Activated naive CD8-positive, alpha-beta T cell (primary cell): Measurements from ENCODE around the gene EBLN1.
"Not testable (repeated sequence)": the region's sequence is repeated elsewhere in the genome, so short reads cannot be mapped to it uniquely, and the experiment has no call there.

Experiments
- H3K27ac Mint-ChIP-seq: one replicate; pipeline ENCODE4 v1.8.0; 2021; ENCODE audit warnings: mixed read lengths
- H3K27me3 Mint-ChIP-seq: one replicate; pipeline ENCODE4 v1.8.0; 2021; ENCODE audit warnings: mixed read lengths
- H3K36me3 Mint-ChIP-seq: one replicate; pipeline ENCODE4 v1.8.0; 2021; ENCODE audit warnings: mixed read lengths
- H3K4me1 Mint-ChIP-seq: one replicate; pipeline ENCODE4 v1.8.0; 2021; ENCODE audit warnings: low read depth, mixed read lengths
- H3K4me3 Mint-ChIP-seq: one replicate; pipeline ENCODE4 v1.8.0; 2021; ENCODE audit warnings: mild to moderate bottlenecking, mixed read lengths
- H3K9me3 Mint-ChIP-seq: one replicate; pipeline ENCODE4 v1.8.0; 2021; ENCODE audit warnings: low read depth, mixed read lengths

The EBLN1 gene

DNA sequence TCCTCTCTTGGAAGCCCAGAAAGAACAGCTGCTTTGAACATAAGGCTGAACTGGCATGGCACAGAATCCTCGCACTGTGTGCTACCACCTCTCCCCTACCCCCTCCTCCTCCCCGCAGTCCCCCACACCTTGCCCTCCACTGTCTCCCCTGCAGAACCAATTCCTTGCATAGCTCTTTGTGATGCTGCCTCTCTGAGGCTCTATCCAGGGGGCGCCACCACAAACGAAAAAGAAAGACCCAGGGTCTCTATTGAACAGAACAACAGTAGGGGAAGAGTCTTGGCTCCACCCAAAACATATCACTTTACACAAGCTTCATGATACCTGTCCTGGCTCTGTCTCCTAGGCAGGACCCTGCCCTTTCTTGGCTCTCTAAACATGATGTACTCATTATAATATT is 26.2 kb upstream of the EBLN1 start:
- Mint-ChIP-seq H3K27ac (no peak overlapping the region), H3K36me3 (peaks cover 2% of the 10 kb centered on the region), H3K9me3 (no peaks in the 10 kb centered on the region), H3K27me3 (no peaks in the 10 kb centered on the region), H3K4me1 (peaks cover 39% of the 10 kb centered on the region), H3K4me3 (no peak overlapping the region)

DNA sequence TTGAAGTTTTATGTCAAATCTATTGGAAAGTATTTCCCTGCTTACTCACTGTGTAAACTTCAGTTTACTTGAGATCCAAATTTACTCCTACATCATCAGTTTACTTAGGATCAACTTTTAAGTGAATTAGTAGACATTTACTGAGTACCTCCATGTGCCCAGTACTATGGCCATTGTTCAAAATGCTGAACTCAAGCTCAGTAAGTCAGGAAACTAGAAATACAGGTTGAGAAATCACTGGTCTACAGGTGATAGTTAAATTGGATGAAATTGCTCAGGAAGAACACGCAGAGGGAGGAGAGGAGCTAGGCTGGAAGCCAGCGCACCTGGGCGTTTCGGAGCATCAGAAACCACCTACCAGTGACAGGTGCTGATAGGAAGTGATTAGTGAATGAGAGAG is 25.5 kb upstream of the EBLN1 start:
- Mint-ChIP-seq H3K4me3 (no peak overlapping the region), H3K27ac (no peak overlapping the region), H3K27me3 (no peaks in the 10 kb centered on the region), H3K36me3 (peaks cover 2% of the 10 kb centered on the region), H3K9me3 (no peaks in the 10 kb centered on the region), H3K4me1 (peaks cover 35% of the 10 kb centered on the region)

DNA sequence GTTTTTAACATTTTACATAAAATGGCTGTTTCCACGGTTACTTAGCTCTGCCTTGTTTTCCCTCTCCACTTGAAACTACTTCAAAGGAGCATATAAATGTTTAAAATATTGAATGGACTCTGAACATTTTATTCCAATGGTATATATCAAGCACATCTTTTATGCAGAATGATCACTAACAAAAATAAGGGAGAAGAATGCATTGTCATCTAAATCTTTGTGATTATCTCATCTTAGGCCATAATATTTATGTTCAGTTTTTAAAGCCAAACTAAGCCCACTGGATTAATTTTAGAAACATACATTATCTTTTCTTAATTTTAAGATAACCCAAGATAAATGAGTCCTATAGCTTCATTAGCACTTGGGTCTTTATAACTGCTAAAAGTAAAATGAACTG is 13.4 kb upstream of the EBLN1 start:
- no peak overlapping the region for H3K4me3 Mint-ChIP-seq
- no peaks in the 10 kb centered on the region for H3K36me3 Mint-ChIP-seq
- peaks cover 15% of the 10 kb centered on the region for H3K4me1 Mint-ChIP-seq
- H3K27me3 Mint-ChIP-seq: peaks cover 2% of the 10 kb centered on the region
- no peaks in the 10 kb centered on the region for H3K9me3 Mint-ChIP-seq
- no peak overlapping the region for H3K27ac Mint-ChIP-seq

DNA sequence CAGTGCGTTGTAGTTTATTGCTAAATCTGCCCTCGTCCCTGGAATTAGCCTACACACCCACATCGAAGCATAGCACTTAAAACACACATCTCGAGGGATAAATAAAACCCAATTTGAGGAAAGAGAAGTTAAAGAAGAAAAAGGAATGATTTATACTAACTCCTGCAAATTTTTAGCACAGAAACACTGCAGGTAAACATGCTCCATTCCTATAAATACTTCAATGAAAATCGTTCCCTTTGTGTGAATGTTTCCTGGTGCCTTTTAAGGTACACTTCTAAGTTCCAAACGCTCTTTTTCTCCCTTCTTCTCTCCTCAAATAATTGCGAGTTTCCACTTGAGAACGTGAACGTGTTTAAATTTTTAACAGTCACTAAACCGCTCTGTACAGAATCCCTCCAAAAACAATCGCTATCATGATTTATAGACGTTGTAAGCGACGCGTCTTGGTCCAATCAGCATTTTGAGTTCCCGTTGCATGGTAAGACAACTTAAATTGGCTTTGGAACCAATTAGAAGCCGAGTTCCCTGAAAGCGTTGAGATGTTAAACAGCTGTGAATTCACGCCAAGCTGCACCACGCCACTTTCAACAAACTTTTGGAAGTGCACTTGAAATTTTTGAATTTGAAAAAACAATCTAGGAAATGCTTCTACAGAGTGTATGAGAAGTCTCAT is 12.5 kb upstream of the EBLN1 start:
- Mint-ChIP-seq H3K4me3 (peak overlapping the region; percentile 87), H3K9me3 (no peaks in the 10 kb centered on the region), H3K4me1 (peaks cover 15% of the 10 kb centered on the region), H3K36me3 (no peaks in the 10 kb centered on the region), H3K27me3 (peaks cover 2% of the 10 kb centered on the region), H3K27ac (peak overlapping the region; percentile 91)

DNA sequence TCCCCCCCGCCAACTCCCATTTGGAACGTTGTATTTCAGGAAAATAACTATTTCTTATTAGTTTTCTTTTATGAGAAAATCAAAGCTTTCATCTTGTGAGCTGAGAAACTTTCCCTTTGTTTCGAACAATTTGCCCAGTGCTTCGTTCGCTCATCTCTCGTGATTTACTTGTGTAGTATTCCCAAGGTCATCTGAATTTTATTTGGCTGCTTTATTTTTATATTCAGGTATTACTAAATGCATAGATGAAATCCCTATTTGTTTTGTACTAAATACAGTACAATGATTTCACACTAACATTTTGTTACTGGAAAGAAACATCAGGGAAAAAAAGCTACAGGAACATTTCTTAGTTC is 12.0 kb upstream of the EBLN1 start:
- H3K4me3 Mint-ChIP-seq: peak overlapping the region; percentile 87
- H3K36me3 Mint-ChIP-seq: no peaks in the 10 kb centered on the region
- peak overlapping the region; percentile 91 for H3K27ac Mint-ChIP-seq
- H3K27me3 Mint-ChIP-seq: peaks cover 2% of the 10 kb centered on the region
- peaks cover 15% of the 10 kb centered on the region for H3K4me1 Mint-ChIP-seq
- no peaks in the 10 kb centered on the region for H3K9me3 Mint-ChIP-seq

DNA sequence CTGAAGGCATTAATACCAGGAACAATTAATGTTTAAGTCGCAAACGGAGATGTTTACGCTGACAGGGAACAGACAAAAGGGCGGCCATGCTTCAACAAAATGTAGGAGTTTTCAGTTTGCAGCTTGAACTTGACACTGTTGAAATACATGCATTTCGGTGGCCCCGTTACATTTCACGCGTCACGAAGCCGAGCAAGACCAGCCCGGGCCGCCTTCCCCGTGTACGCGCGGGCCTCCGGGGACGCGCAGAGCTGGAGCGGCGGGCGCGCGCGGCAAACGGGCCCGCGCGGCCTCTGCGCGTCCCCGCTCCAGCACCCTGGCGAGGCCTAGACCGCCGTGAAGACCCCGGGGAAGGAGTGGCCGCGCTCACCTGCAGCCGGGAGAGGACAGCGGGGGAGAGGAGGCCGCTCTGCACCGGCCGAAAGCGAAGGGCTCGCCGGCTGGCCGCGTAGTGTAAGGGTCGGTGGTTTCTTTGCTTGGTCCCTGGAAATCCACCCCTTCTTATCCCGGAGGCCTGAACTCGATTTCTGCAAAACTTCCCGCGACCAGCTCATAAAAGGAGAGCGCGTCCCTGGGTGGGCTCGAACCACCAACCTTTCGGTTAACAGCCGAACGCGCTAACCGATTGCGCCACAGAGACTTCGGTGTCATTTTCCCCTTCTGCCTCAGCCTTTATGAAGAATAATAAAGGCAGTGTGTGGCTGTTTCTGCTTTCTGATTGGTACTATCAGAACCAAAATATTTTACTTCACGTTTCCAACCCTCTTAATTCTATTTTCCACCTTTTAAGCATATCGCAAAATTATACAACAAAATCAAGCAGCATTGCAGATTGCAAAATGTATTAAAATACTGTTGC is 11.4 kb upstream of the EBLN1 start:
- peak overlapping the region; percentile 87 for H3K4me3 Mint-ChIP-seq
- H3K27me3 Mint-ChIP-seq: peaks cover 5% of the 10 kb centered on the region
- peaks cover 15% of the 10 kb centered on the region for H3K4me1 Mint-ChIP-seq
- peak overlapping the region; percentile 91 for H3K27ac Mint-ChIP-seq
- H3K9me3 Mint-ChIP-seq: no peaks in the 10 kb centered on the region
- no peaks in the 10 kb centered on the region for H3K36me3 Mint-ChIP-seq

DNA sequence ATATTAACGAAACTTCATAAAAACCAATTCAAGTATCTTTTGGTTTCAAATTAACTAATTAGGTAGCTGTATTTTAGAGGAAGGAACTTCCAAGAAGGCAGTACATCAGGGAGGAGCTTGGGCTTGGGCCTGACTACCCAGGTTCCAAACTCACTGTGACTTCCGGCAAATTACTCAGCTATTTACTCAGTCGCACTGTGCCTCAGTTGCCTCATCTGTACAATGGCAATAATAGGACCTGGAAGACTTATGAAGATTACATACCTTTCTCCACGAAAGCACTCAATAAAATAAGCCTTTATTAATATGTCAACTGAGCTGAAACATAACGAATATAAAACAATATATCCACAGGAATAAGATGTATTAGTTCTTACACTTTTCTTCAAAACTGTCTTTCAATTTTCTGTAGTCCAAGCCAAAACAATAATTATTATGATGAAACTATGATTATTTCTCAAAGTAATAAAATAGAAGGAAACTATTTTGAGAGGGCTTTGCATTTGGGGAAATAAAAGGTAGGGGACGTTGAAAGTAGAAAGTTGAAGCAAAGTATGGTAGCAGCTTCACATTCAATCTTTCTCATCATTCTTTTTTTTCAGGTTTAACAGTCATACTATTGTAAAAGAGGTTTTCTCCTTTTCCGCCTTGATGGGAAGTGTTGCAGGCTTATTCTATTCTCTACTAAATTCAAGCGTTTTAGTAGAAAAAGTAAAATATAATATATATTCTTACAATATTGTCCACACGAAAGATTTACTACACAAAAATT is 10.5 kb upstream of the EBLN1 start:
- Mint-ChIP-seq H3K36me3 (no peaks in the 10 kb centered on the region), H3K4me1 (peaks cover 15% of the 10 kb centered on the region), H3K4me3 (peak overlapping the region; percentile 87), H3K9me3 (no peaks in the 10 kb centered on the region), H3K27me3 (peaks cover 3% of the 10 kb centered on the region), H3K27ac (peak overlapping the region; percentile 75)

DNA sequence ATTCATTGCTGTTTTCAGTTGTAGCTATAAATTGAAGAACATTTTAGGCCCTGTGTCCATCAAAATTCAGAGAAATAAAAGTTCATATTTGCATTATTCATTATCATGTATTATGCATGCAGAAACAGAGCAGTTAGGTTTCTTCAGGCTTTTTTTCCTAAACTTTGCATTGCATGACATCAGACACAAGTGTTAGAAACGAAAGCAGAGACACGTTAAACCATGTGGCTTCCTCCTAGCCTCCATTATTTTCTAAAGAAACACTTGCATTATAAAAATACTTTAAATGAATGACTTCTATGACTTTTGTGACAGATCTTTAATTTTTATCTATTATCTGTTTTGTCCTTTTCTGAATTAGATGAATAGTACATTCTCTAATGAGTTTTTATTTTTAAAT is 8.8 kb upstream of the EBLN1 start:
- no peak overlapping the region for H3K27ac Mint-ChIP-seq
- H3K4me3 Mint-ChIP-seq: no peak overlapping the region
- H3K9me3 Mint-ChIP-seq: peaks cover 11% of the 10 kb centered on the region
- H3K4me1 Mint-ChIP-seq: peaks cover 26% of the 10 kb centered on the region
- H3K27me3 Mint-ChIP-seq: peaks cover 3% of the 10 kb centered on the region
- no peaks in the 10 kb centered on the region for H3K36me3 Mint-ChIP-seq

DNA sequence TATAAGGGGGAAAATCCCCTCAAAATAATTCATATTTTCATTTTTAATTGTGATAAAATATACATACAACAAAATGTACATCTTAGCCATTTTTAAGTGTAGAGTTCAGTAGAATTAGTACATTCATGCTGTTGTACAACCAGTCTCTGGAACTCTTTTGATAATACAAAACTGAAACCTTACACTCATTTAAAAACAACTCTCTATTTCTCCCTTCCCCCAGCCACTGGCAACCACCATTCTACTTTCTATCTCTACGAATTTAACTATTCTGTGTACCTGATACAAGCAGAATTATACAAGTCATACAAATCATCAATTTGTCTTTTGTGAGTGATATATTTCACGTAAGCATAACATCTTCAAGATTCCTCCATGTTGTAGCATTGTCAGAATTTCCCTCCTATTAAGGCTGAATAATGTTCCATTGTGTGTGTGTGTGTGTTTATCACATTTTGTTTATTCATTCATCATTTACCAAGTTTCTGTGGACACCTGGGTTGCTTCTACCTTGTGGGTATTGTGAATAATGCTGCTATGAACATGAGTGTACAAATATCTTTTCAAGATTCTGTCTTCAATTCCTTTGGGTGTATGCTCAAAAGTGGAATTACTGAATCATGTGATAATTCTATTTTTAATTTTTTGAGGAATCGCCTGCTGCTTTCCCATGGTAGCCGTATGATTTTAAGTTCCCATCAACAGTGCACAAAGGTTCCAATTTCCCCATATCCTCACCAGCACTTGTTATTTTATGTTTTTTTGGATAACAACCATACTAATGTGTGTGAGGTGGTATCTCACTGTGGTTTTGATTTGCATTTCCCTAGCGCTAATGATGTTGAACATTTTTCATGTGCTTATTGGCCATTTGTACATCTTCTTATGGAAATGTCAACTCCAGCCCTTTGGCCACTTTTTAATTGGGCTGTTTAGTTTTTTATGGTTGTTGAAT is 4.7 kb upstream of the EBLN1 start:
- peaks cover 4% of the 10 kb centered on the region for H3K27me3 Mint-ChIP-seq
- no peaks in the 10 kb centered on the region for H3K36me3 Mint-ChIP-seq
- no peak overlapping the region for H3K4me3 Mint-ChIP-seq
- peaks cover 15% of the 10 kb centered on the region for H3K4me1 Mint-ChIP-seq
- peaks cover 11% of the 10 kb centered on the region for H3K9me3 Mint-ChIP-seq
- H3K27ac Mint-ChIP-seq: no peak overlapping the region

DNA sequence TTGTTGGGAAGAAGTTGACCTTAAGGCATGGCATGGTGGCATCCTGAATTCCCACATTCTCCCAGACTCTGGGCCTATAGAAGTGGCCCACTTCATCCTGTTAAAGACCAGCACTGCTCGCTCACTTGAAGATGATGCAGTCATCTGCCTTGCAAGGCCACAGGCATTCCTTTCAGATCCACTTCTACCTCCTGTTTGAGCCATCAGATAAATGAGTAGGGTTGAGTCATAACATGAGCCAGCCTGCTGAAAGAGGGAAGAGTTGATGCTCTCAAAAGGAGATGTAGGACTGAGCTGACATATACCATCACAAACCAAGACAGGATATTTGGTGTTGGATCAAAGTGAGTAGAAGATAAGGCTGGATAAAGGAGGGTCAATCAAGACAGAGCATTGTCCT is 1.5 kb upstream of the EBLN1 start:
- Mint-ChIP-seq H3K36me3 (peaks cover 2% of the 10 kb centered on the region), H3K27me3 (peaks cover 5% of the 10 kb centered on the region), H3K4me1 (peaks cover 15% of the 10 kb centered on the region), H3K9me3 (peaks cover 11% of the 10 kb centered on the region), H3K27ac (no peak overlapping the region), H3K4me3 (no peak overlapping the region)

DNA sequence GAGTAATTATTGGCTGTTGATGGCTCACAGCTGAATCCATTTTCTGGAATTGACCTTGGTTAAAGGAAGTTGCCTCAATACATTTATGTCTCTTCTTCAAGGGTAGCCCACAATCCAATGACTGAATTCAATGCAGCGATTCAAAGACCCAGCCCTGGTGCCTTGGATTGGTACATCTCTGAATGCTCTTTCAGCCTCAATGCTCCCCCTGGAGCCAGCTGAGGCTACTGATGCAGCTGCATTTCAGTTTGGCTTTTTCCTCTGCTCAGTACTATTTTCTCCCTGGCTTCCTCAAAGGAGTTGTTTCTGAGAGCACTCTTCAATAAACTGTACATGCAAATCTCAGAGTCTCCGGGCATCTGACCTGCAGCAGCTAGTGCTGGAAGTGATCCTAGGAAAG is 633 bp upstream of the EBLN1 start:
- H3K27me3 Mint-ChIP-seq: peaks cover 5% of the 10 kb centered on the region
- H3K9me3 Mint-ChIP-seq: peaks cover 11% of the 10 kb centered on the region
- H3K4me3 Mint-ChIP-seq: no peak overlapping the region
- peaks cover 15% of the 10 kb centered on the region for H3K4me1 Mint-ChIP-seq
- peaks cover 2% of the 10 kb centered on the region for H3K36me3 Mint-ChIP-seq
- H3K27ac Mint-ChIP-seq: no peak overlapping the region

DNA sequence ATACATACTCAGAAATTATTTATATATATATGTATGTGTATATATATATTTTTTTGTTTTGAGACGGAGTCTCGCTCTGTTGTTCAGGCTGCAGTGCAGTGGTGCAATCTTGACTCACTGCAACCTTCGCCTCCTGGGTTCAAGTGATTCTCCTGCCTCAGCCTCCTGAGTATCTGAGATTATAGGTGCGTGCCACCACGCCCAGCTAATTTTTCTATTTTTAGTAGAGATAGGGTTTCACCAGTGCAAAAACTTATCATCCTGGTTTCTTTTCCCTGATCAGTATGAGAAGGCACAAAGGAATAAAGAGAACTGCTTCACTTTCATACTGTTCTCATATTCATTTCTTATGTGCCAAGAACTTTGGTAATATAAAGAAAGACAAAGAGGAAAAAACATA is 731 bp downstream of the EBLN1 start:
- H3K36me3 Mint-ChIP-seq, H3K27ac Mint-ChIP-seq, H3K4me1 Mint-ChIP-seq, H3K9me3 Mint-ChIP-seq, H3K4me3 Mint-ChIP-seq, H3K27me3 Mint-ChIP-seq: not testable (repeated sequence)

DNA sequence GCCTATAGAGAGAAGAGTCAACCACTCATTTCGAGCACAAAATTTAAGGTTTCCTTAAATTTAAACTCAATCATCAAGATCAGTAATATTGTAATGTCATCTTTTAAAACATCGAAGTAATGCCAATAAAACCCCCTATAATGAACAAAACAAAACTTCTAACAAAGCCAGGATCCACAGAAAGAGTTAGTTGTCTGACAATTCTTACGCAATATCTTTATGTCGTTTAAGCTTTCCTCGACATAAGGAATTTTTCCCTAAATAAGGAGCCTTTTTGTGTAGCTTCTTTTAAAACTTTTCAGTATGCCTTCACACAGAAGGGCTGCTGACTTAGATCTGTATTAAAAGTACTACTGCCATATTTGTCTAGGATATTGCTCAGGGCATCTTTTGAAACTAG is 7.5 kb downstream of the EBLN1 start:
- H3K27ac Mint-ChIP-seq: no peak overlapping the region
- H3K4me3 Mint-ChIP-seq: no peak overlapping the region
- no peaks in the 10 kb centered on the region for H3K4me1 Mint-ChIP-seq
- H3K9me3 Mint-ChIP-seq: no peaks in the 10 kb centered on the region
- peaks cover 4% of the 10 kb centered on the region for H3K27me3 Mint-ChIP-seq
- no peaks in the 10 kb centered on the region for H3K36me3 Mint-ChIP-seq

DNA sequence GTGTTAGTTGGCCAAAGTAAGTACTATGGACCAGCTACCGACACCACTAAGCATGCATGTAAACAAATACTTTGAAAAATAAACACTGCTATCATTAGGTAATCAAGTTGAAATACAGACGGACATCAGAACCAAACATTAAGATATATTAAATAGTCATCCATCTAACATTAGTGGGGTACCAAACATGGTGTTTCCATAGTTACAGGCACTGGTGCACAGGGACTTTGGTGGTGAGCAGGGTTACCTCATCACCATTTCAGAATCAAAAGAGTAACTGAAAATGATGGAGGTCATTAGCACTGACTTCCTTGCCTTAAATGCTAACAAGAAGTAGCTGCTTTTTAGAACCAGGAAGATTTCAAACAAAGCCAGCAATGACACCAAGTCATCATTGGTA is 23.9 kb downstream of the EBLN1 start:
- Mint-ChIP-seq H3K27me3 (no peaks in the 10 kb centered on the region), H3K4me3 (no peak overlapping the region), H3K36me3 (no peaks in the 10 kb centered on the region)

More for the DNA sequence above, 23.9 kb downstream of the EBLN1 start:
- no peak overlapping the region for H3K27ac Mint-ChIP-seq
- H3K9me3 Mint-ChIP-seq: no peaks in the 10 kb centered on the region
- no peaks in the 10 kb centered on the region for H3K4me1 Mint-ChIP-seq
